ENCODE results near the gene TP53I13. TPM values are rescaled to one million over a fixed set of nuclear protein-coding genes. Genes with fewer than 3 reads are reported as not detected.
A peak's percentile ranks its signal among the peaks of the same experiment; 100 is the strongest.

TP53I13 gene
- total RNA-seq, 1 donor from 2014 or later, result 31.7 TPM

DNA sequence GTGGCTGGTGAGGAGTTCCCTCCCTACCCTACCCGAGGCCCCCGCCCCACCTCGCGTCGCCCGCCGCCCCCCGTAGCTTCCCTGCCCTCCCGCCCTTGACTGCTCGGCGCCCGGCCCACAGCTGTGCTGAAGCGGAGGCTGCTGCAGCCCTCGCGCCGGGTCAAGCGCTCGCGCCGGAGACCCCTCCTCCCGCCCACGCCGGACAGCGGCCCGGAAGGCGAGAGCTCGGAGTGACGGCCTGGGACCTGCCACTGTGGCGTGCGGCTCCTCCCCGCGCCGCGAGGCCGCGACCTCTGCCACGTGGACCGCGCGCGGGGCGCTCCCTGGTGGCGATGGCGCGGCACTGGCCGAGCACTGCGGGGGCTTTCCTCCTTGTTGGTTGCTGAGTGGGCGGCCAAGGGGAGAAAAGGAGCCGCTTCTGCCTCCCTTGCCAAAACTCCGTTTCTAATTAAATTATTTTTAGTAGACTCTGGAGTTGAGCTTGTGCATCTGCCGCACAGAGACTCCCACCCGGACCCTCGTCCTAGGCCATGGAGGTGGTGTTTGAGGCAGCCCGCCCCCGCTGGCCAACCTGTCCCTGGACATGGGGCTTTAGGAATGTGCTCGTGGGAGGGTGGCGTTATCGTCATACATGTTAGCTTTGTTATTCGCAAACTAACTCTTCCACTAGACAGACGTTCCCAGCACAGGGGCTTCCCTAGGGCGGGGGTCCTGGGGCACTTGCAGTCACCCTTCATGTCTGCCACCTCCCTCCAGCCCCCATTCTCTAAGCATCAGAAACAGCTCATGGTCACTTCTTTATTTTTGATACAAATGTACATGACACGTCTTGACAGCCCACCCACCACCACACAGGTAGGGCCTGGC, 4.4 kb downstream of the TP53I13 start:
- TF ChIP-seq EZH2 (IDR thresholded peaks at IDR 0.05; ENCODE audit: insufficient read depth, low read length), result no peak
- TF ChIP-seq, protein P1, sequence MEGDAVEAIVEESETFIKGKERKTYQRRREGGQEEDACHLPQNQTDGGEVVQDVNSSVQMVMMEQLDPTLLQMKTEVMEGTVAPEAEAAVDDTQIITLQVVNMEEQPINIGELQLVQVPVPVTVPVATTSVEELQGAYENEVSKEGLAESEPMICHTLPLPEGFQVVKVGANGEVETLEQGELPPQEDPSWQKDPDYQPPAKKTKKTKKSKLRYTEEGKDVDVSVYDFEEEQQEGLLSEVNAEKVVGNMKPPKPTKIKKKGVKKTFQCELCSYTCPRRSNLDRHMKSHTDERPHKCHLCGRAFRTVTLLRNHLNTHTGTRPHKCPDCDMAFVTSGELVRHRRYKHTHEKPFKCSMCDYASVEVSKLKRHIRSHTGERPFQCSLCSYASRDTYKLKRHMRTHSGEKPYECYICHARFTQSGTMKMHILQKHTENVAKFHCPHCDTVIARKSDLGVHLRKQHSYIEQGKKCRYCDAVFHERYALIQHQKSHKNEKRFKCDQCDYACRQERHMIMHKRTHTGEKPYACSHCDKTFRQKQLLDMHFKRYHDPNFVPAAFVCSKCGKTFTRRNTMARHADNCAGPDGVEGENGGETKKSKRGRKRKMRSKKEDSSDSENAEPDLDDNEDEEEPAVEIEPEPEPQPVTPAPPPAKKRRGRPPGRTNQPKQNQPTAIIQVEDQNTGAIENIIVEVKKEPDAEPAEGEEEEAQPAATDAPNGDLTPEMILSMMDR (IDR thresholded peaks at IDR 0.05; ENCODE audit: insufficient read depth, low read depth, low read length), result peak; percentile 35
- Histone ChIP-seq H3K9me3 (ENCODE audit: insufficient read depth, low read depth, low read length) (no peaks in the 10 kb centered on the region), H3K27ac (ENCODE audit: low read depth, low read length) (no peak overlapping the region), H3K4me2 (ENCODE audit: low read length) (peak overlapping the region; percentile 64), H3K27me3 (ENCODE audit: insufficient read depth, low read length) (no peaks in the 10 kb centered on the region), H4K20me1 (ENCODE audit: insufficient read depth, low read length) (peaks cover 28% of the 10 kb centered on the region), H3K79me2 (ENCODE audit: insufficient read depth, low read length) (no peaks in the 10 kb centered on the region), H2AFZ (ENCODE audit: low read depth, low read length) (no peak overlapping the region), H3K4me1 (ENCODE audit: insufficient read depth, low read length) (peaks cover 26% of the 10 kb centered on the region), H3K9ac (ENCODE audit: low read length) (peak overlapping the region; percentile 46), H3K4me3 (ENCODE audit: insufficient read depth, low read depth, low read length) (no peak overlapping the region), H3K36me3 (ENCODE audit: insufficient read depth, low read length) (no peaks in the 10 kb centered on the region)
- peaks cover 9% of the 10 kb centered on the region for H3K4me1 Mint-ChIP-seq (ENCODE audit: low read depth, unreplicated experiment)
- H3K27me3 Mint-ChIP-seq (ENCODE audit: low read depth, unreplicated experiment), result peaks cover 2% of the 10 kb centered on the region
- H3K4me3 Mint-ChIP-seq (ENCODE audit: unreplicated experiment), result no peak overlapping the region
- DNase-seq (ENCODE audit: low read depth) (no peak), FAIRE-seq (no peak)
- peaks cover 14% of the 10 kb centered on the region for H3K36me3 Mint-ChIP-seq (ENCODE audit: low read depth, unreplicated experiment)
- H3K27ac Mint-ChIP-seq (ENCODE audit: unreplicated experiment), result no peak overlapping the region
- no peaks in the 10 kb centered on the region for H3K9me3 Mint-ChIP-seq (ENCODE audit: unreplicated experiment)

DNA sequence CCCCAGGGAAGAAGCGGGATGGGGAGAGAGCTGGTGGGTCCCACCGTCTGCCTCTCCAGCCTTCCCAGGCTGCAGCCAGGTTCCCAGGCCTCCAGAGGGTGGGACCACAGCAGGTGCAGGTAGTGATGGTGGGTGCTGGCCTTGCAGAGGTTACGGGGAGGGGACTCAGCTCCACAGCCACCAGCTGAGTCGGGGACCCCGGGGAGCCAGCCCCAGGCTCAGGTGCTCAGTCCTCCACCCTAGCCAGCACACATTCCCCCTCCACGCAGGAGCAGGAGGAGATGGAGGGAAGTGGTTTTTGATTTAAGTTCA, 5.0 kb downstream of the TP53I13 start:
- FAIRE-seq (no peak), DNase-seq (ENCODE audit: low read depth) (no peak)
- Mint-ChIP-seq H3K27me3 (ENCODE audit: low read depth, unreplicated experiment) (peaks cover 2% of the 10 kb centered on the region), H3K4me1 (ENCODE audit: low read depth, unreplicated experiment) (peaks cover 9% of the 10 kb centered on the region), H3K27ac (ENCODE audit: unreplicated experiment) (no peak overlapping the region), H3K4me3 (ENCODE audit: unreplicated experiment) (no peak overlapping the region), H3K36me3 (ENCODE audit: low read depth, unreplicated experiment) (peaks cover 15% of the 10 kb centered on the region), H3K9me3 (ENCODE audit: unreplicated experiment) (no peaks in the 10 kb centered on the region)
- H4K20me1 ChIP-seq (ENCODE audit: insufficient read depth, low read length), result peaks cover 32% of the 10 kb centered on the region
- H3K9me3 ChIP-seq (ENCODE audit: insufficient read depth, low read depth, low read length), result no peaks in the 10 kb centered on the region
- H3K36me3 ChIP-seq (ENCODE audit: insufficient read depth, low read length), result no peaks in the 10 kb centered on the region
- no peak overlapping the region for H3K9ac ChIP-seq (ENCODE audit: low read length)
- no peaks in the 10 kb centered on the region for H3K79me2 ChIP-seq (ENCODE audit: insufficient read depth, low read length)
- H3K27ac ChIP-seq (ENCODE audit: low read depth, low read length), result no peak overlapping the region
- no peak overlapping the region for H3K4me2 ChIP-seq (ENCODE audit: low read length)
- no peak overlapping the region for H2AFZ ChIP-seq (ENCODE audit: low read depth, low read length)
- TF ChIP-seq, protein P1 (IDR thresholded peaks at IDR 0.05; ENCODE audit: insufficient read depth, low read depth, low read length), result no peak
- TF ChIP-seq EZH2 (IDR thresholded peaks at IDR 0.05; ENCODE audit: insufficient read depth, low read length), result no peak
- H3K4me1 ChIP-seq (ENCODE audit: insufficient read depth, low read length), result peaks cover 26% of the 10 kb centered on the region
- no peak overlapping the region for H3K4me3 ChIP-seq (ENCODE audit: insufficient read depth, low read depth, low read length)
- H3K27me3 ChIP-seq (ENCODE audit: insufficient read depth, low read length), result no peaks in the 10 kb centered on the region

Data from astrocyte (in vitro differentiated cells and primary cell).